C4-2B (cell line): ENCODE measurements around the gene C13orf42.
A peak's percentile ranks its signal among the peaks of the same experiment; 100 is the strongest.

Source experiments
- H3K27ac ChIP-seq: fragments of 450-650 bp; 2 replicates; pipeline ENCODE4 v1.5.1; 2017
- ZFX ChIP-seq: fragments of 450-650 bp; IDR thresholded peaks from 2 replicates; pipeline ENCODE4 v1.6.1; 2017
- TF ChIP-seq, protein P1 (sequence below): fragments of 450-650 bp; conservative IDR thresholded peaks from 2 replicates; pipeline ENCODE4 v1.5.1; 2017; ENCODE audit warnings: mild to moderate bottlenecking

Gene C13orf42

DNA sequence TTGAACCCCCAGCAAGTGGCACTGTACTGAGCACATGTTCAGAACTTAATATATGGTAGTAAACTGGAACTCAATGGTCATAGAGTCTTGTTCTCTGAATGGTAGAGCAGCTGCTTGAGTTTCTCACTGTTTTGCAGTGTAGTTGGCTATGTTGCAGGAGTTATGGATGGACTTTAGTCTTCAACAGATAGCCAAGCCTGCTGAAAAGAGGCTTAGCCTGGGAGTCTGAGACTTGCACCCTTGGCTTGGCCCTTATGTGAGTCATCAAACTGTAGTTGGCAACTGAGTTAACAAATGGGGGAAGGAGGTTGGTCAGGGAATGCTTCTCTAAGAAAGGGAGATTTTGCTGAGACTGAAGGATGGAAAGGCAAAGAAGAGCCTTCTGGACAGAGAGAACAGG, 62.5 kb downstream of the C13orf42 start:
- H3K27ac ChIP-seq, result no peak overlapping the region
- TF ChIP-seq, protein P1, sequence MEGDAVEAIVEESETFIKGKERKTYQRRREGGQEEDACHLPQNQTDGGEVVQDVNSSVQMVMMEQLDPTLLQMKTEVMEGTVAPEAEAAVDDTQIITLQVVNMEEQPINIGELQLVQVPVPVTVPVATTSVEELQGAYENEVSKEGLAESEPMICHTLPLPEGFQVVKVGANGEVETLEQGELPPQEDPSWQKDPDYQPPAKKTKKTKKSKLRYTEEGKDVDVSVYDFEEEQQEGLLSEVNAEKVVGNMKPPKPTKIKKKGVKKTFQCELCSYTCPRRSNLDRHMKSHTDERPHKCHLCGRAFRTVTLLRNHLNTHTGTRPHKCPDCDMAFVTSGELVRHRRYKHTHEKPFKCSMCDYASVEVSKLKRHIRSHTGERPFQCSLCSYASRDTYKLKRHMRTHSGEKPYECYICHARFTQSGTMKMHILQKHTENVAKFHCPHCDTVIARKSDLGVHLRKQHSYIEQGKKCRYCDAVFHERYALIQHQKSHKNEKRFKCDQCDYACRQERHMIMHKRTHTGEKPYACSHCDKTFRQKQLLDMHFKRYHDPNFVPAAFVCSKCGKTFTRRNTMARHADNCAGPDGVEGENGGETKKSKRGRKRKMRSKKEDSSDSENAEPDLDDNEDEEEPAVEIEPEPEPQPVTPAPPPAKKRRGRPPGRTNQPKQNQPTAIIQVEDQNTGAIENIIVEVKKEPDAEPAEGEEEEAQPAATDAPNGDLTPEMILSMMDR, result no peak
- TF ChIP-seq ZFX, result no peak

DNA sequence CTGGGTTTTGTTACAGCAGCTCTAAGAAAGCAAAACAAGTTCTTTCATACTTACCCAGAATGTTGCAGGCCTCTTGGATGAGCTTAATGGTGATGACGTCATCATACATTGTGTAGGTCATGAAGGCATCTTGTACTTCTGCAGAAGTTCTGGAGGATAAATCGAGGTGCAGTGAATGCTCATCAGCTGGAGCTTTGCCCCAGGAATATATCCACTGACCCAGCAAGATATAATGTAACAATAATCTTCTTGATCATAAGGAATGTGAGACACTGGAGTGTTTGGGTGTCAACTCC, 63.0 kb downstream of the C13orf42 start:
- TF ChIP-seq, protein P1, result no peak
- no peak for TF ChIP-seq ZFX

DNA sequence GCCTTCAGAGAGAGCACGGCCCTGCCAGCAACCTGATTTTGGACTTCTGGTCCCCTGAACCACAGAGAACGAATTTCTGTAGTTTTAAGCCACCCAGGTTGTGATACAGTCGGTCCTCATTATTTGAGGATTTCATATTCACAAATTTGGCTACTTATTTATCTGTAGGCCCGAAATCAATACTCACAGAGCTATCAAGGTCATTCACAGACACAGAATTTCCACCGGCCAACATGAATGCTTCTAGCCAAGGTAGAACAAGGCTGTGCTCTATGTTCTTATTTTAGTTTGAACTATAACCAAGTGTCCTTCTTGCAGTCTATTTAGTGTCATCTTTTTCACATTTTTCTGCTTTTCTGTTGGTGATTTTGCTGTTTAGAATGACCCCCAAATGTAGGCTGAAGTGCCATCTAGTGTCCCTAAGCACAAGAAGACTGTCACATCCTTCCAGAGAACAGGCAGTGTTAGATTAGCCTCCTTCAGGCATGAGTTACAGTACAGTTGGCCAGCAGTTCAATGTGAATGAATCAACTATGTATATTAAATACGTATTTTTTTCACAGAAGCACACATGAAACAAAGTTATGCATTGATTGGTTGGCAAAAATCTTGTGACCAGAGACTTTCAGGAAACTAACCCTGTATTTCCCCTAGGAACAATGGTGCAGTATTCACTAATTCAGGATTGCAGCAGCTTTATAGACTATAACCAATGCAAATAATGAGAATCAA, 63.5 kb downstream of the C13orf42 start:
- TF ChIP-seq, protein P1, result 0 out of 2 replicates have a peak, but pooled peaks have one; percentile 2
- TF ChIP-seq ZFX, result no peak
- H3K27ac ChIP-seq, result no peak overlapping the region

More for the DNA sequence above, 63.0 kb downstream of the C13orf42 start:
- H3K27ac ChIP-seq, result no peak overlapping the region

DNA sequence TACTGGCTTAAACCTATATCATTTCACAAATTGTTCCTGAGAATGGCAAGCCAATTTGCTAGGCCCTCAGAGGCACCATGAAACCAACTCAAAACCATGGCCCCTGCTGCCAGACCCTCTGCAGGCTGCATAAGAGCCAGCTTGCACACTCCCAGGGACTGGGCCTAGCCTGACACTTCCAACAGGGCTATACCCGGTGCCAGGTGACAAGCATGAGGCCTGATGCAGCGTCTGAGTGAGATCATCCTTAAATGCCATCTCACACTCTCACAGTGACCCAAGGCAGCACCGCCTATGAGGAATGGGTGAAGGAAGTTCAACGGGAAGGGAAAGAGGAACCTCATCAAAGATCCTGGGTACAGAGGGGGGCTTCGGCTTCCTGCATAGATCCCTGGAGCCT, 65.6 kb downstream of the C13orf42 start:
- TF ChIP-seq ZFX, result no peak
- TF ChIP-seq, protein P1, result no peak

DNA sequence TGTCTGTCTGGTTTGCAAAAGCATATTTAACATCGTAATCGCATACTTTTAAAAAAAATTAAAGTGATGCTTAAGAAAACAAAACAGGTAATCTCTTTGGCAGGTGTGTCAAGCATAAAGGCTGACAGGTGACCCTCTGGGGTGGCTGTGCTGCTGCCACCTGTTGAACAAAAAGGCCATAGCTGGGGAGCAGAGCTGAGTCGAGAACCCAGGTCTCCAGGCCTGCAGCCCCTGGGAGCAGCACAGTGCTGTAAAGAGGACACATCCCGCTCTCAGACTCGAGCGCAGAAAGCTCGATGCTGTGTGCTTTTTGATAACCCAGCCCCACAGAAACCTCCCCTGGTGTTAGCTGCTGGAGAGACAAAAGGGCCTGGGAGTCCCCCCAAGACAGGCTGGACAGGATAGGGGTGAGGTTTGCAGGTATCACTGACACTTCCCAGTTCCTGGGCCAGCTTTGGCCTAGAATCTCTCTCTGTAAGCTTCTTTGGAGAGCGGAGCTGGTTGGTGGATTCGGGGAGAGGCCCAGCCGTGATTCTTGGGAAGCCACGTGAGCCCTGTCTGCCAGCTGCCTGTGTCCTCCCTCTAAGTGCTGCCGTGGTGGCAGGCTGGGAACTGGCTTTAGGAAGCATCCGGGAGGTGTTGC, 66.9 kb downstream of the C13orf42 start:
- TF ChIP-seq ZFX, result no peak
- TF ChIP-seq, protein P1, result no peak; the same call in 1 of the 2 replicates
- H3K27ac ChIP-seq, result no peak overlapping the region

More for the DNA sequence above, 65.6 kb downstream of the C13orf42 start:
- H3K27ac ChIP-seq, result no peak overlapping the region

DNA sequence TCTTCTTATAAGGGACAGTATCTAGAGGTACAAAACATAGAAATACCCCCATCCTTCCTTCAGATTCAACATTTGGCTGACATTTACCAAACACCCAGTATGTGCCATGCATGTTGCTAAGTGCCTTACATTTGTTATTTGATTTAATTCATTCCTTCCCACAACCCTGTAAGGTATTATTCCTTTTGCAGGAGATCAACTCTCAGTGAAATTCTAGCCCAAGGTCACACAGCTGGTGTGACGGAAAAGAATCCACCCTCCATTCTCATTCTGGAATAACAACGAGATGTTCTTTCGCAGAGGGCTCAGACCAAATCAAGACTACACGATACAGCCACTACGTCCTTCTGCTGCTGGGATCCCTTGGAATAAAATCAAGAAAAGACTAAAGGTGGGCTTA, 67.8 kb downstream of the C13orf42 start:
- no peak overlapping the region for H3K27ac ChIP-seq
- TF ChIP-seq, protein P1, result no peak
- no peak for TF ChIP-seq ZFX

DNA sequence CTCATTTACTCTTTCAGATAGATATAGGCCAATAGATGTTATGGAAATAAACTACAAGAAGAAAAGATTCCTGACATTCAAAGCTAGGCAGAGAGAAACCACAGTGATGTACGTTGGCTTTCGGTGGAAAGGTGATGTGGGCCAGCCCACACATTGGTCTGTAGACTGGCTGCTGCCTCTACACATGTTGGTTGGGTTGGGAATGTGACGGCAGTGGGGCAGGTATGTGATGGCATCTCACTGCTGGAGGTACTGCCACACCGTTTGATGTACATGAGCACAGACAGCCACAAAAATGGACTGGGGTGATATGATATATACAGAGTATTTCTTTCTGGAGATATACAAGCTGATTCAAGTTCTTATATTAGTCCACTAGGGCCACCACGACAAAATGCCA, 69.4 kb downstream of the C13orf42 start:
- H3K27ac ChIP-seq, result no peak overlapping the region
- TF ChIP-seq ZFX, result no peak
- TF ChIP-seq, protein P1, result no peak
